Stimulated activated CD4-positive, alpha-beta T cell treated with anti-CD3 and anti-CD28 coated beads, Interleukin-4, amount 100 ng/mL, for 24 hours (primary cell): Measurements from ENCODE around the gene MACROD2.

ENCODE experiments used
- DNase-seq: peaks from one replicate; pipeline ENCODE4 v3.0.0-alpha.2; 2020

Gene MACROD2

DNA sequence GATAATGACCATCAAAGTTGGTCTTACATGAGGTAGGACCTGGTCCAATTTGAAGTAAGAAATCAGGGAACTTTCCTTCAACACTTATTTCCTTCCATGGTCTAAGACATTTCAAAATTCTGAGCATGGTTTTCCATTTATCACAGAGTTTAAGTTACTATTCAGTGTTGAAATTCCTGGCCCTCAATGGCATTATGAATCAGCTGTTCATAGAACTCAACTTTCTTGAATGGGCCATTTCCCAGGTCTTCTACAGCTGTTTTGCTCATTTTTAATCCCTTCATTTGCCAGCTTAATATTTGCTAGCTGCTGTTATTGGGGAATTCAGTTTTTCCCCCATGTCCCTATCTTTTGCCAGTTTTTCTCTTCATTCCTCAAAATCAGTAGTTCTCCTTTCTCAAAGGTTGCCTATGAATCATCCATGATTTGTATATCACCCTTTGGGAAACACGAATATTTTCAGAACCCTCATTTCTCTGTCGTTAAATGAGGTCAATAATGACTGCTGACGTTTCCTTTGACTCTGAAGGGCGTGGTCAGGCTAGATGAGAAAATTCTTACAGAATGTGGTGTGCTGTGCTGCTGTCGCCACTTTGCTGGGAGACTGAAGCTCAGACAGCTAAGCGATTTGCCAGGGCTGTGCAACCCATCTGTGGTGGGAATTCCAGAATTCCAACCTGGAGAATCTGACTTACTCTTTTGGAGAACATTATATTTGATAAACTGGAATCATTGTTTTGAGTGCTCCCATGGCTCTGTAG lies 558.6 kb downstream of the MACROD2 start:
- no peak for DNase-seq

- DNase-seq, result no peak
Observed at GRCh38 chr20:14555676-14556075, 560.4 kb downstream of the MACROD2 start.

- no peak for DNase-seq
Observed at GRCh38 chr20:14556206-14556605, 560.9 kb downstream of the MACROD2 start.

GRCh38 chr20:14559612-14560011 lies 564.3 kb downstream of the MACROD2 start:
- no peak for DNase-seq

- no peak for DNase-seq
Observed at GRCh38 chr20:14561741-14562221, 566.5 kb downstream of the MACROD2 start.

DNA sequence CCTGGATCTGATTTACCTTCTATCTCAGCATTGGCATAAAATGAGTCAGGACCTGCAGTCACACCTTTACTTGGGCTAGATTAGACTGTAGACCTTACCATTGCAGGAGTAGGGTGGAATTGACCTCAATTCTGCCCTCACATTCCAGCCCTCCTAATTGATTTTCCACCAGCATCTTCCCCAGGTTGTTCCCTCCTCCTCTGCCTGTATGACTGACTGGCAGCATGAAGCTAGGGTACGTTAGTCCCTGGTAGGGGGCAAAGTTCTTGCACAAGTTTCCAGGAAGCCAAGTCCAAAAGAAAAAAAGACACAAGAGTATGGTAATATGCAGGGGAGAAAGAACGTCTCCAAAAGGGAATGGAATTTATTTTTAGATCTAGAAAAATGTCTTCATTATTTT lies 567.7 kb downstream of the MACROD2 start:
- DNase-seq, result no peak

GRCh38 chr20:14566505-14566904 lies 571.2 kb downstream of the MACROD2 start:
- DNase-seq, result no peak

- DNase-seq, result no peak
Observed at GRCh38 chr20:14568225-14568624, 572.9 kb downstream of the MACROD2 start.

DNA sequence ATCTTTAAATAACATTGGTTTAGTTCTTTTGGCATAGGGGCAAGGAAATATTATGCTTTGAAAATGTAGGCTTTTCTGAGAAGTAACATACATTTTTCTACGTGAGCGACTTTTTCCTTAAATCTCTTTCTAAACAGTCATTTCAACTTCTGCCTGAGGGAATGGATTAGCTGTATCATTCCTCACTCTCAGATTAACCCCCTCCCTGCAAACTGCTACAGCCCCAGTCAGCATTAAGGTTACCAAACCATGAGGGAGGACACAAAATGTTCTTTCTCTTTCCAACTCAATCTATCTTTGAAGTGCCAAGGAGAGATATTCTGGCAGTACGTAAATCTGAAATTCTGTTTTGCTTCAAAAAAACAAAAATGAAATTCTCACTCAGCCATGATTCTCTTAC lies 573.4 kb downstream of the MACROD2 start:
- no peak for DNase-seq

GRCh38 chr20:14569641-14570040 lies 574.3 kb downstream of the MACROD2 start:
- no peak for DNase-seq

DNA sequence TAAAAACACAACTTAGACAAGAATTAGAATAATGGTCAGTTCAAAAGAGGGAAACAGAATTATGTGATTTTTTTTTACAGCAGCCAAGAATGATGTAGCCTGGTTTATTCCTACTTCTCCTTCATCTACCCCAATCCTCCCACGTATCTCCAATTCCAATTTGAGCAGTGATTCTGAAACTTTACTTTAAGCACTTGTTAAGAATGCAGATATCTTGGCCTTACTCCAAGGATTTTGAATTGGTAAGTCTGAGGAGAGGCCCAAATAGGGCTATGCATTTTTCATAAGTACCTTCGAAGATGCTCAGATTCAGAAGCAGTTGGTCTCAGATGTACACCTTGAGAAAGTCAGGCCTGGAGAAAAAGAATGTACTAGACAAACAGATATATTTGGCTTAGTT lies 575.5 kb downstream of the MACROD2 start:
- DNase-seq, result no peak

- DNase-seq, result no peak
Observed at GRCh38 chr20:14573676-14574075, 578.4 kb downstream of the MACROD2 start.

- no peak for DNase-seq
Observed at GRCh38 chr20:14576196-14576877, 581.0 kb downstream of the MACROD2 start.

GRCh38 chr20:14580418-14581074 lies 585.2 kb downstream of the MACROD2 start:
- no peak for DNase-seq

DNA sequence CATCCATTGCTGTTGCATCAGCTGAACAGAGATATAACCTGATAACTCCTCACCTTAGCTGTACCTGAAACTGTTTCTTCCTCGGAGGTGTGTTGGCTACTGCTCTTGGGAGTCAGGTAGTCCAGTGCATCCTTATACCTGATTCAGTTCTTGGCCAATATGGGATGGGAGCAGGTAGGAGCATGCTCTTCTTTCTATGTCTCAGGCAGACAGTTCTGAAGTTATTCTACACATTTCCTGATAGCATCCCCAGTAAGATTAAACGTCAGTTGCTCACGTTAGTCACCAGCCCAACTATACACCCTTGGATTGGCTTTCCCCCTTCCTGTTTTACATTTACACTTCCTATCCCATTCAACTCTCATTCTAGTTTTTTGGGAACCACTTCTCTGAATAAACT lies 586.4 kb downstream of the MACROD2 start:
- DNase-seq, result no peak

GRCh38 chr20:14582855-14583254 lies 587.5 kb downstream of the MACROD2 start:
- no peak for DNase-seq

- no peak for DNase-seq
Observed at GRCh38 chr20:14583413-14583812, 588.1 kb downstream of the MACROD2 start.

DNA sequence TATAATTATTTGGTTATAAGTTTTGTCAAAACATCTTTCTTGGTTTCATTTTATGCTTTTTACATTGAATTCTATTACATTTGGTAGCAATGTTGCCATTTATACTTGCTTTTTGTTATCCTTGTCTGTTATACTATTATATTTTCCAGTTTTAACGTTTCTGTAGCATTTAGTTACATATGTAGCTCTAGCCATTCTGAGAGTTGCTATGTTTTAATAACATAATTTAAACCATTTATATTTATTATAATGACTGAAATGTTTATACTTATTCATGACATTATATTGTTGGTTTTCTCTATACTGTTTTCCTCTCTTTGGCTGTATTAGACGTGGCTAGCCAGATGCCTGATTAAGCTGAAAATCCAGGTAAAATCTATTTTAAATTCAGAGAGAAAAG lies 594.1 kb downstream of the MACROD2 start:
- no peak for DNase-seq

DNA sequence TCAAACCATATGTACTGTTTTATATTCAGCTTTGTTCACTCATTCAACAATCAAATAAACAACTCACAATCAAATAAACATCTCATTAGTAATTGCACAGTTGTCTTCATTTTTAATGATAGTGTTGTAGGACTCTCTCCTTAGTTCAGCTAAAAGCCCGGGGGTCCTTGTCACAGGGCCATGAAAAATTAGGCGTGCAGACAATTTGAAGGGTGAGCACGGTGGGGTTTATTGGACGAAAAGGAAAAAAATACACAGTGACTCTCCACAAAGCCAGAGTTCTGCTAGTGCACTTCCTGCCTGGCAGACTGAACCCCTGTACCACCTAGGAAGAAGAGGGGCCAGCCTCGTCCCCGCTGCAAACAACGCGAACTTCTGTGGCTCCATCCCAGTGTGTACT lies 599.7 kb downstream of the MACROD2 start:
- DNase-seq, result no peak

- DNase-seq, result no peak
Observed at GRCh38 chr20:14597206-14597715, 601.9 kb downstream of the MACROD2 start.

DNA sequence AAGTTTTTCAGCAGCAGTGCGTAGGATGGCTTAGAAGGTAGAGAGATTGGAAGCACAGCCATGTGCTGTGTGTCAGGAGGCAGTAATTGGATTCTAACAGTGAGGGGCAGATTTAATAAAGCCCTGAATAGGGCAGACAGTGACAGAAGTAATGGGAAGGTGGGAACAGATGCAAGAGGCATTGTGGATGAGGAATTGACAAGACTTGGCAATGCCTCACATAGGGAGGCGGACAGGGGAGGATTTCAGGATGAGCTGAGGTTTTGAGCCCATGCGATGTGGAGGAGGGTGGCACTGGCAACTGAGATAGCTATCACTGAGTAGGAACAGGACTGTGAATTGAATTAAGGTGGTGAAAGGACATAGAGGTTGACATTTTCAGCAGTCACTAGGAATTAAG lies 604.3 kb downstream of the MACROD2 start:
- DNase-seq, result no peak

GRCh38 chr20:14600527-14600926 lies 605.2 kb downstream of the MACROD2 start:
- DNase-seq, result no peak

- no peak for DNase-seq
Observed at GRCh38 chr20:14604143-14604542, 608.8 kb downstream of the MACROD2 start.
